H9 (cell line): ENCODE measurements around the gene ITGBL1. TPM values are rescaled to one million over a fixed set of nuclear protein-coding genes. Genes with fewer than 3 reads are reported as not detected.
A peak's percentile ranks its signal among the peaks of the same experiment; 100 is the strongest.

Experiments
- DNase-seq: peaks from one replicate; pipeline ENCODE4 v3.0.0-alpha.2; 2017
- H2AFZ ChIP-seq: one replicate; pipeline ENCODE4 v1.6.1; 2013; ENCODE audit warnings: mild to moderate bottlenecking, low read length, control low read depth, moderate library complexity
- H2AK5ac ChIP-seq: 2 replicates; pipeline ENCODE4 v1.6.1; 2013; ENCODE audit warnings: low read length, control low read depth, mixed read lengths; ENCODE audit not compliant: insufficient read length
- H2BK120ac ChIP-seq: one replicate; pipeline ENCODE4 v1.6.1; 2013; ENCODE audit warnings: low read depth, mild to moderate bottlenecking, low read length, control low read depth, inconsistent platforms; ENCODE audit not compliant: poor library complexity, severe bottlenecking
- H2BK12ac ChIP-seq: 2 replicates; pipeline ENCODE4 v1.6.1; 2013; ENCODE audit warnings: low read length, control low read depth, mixed read lengths, low read depth; ENCODE audit not compliant: insufficient read length
- H2BK15ac ChIP-seq: 2 replicates; pipeline ENCODE4 v1.6.1; 2013; ENCODE audit warnings: low read depth, low read length, control low read depth
- H2BK20ac ChIP-seq: one replicate; pipeline ENCODE4 v1.6.1; 2013; ENCODE audit warnings: low read depth, mild to moderate bottlenecking, low read length, control low read depth, inconsistent platforms; ENCODE audit not compliant: poor library complexity, severe bottlenecking
- H2BK5ac ChIP-seq: 2 replicates; pipeline ENCODE4 v1.6.1; 2013; ENCODE audit warnings: low read length, control low read depth, mixed read lengths; ENCODE audit not compliant: insufficient read length
- H3K14ac ChIP-seq: 2 replicates; pipeline ENCODE4 v1.6.1; 2013; ENCODE audit warnings: low read length, control low read depth; ENCODE audit not compliant: insufficient read depth
- H3K18ac ChIP-seq: 2 replicates; pipeline ENCODE4 v1.6.1; 2013; ENCODE audit warnings: low read depth, mild to moderate bottlenecking, mixed read lengths, low read length, control low read depth; ENCODE audit not compliant: insufficient read length
- H3K23ac ChIP-seq: 2 replicates; pipeline ENCODE4 v1.6.1; 2013; ENCODE audit warnings: low read length, control low read depth, mixed read lengths, low read depth; ENCODE audit not compliant: insufficient read length
- H3K23me2 ChIP-seq: 2 replicates; pipeline ENCODE4 v1.6.1; 2013; ENCODE audit warnings: low read depth, mild to moderate bottlenecking, mixed read lengths, low read length, control low read depth; ENCODE audit not compliant: insufficient read length, poor library complexity, severe bottlenecking
- H3K27ac ChIP-seq: 2 replicates; pipeline ENCODE4 v1.5.1; 2013; ENCODE audit warnings: low read length, control low read depth, mixed read lengths, low read depth; ENCODE audit not compliant: insufficient read length
- H3K27me3 ChIP-seq: 2 replicates; pipeline ENCODE4 v1.6.1; 2013; ENCODE audit warnings: low read length, control low read depth, inconsistent platforms; ENCODE audit not compliant: insufficient read depth
- H3K4ac ChIP-seq: 2 replicates; pipeline ENCODE4 v1.6.1; 2013; ENCODE audit warnings: low read depth, mild to moderate bottlenecking, control low read depth, inconsistent platforms, low read length, moderate library complexity
- H3K4me1 ChIP-seq: 2 replicates; pipeline ENCODE4 v1.6.1; 2013; ENCODE audit warnings: low read length, control low read depth, inconsistent platforms; ENCODE audit not compliant: insufficient read depth
- H3K4me2 ChIP-seq: 2 replicates; pipeline ENCODE4 v1.6.1; 2013; ENCODE audit warnings: low read length, control low read depth, mixed read lengths; ENCODE audit not compliant: insufficient read length, insufficient read depth
- H3K56ac ChIP-seq: 2 replicates; pipeline ENCODE4 v1.6.1; 2013; ENCODE audit warnings: low read depth, mild to moderate bottlenecking, mixed read lengths, low read length, control low read depth; ENCODE audit not compliant: insufficient read length
- H3K79me1 ChIP-seq: 2 replicates; pipeline ENCODE4 v1.6.1; 2013; ENCODE audit warnings: low read depth, mild to moderate bottlenecking, moderate library complexity, low read length, control low read depth, inconsistent platforms; ENCODE audit not compliant: insufficient read depth, poor library complexity, severe bottlenecking
- H3K79me2 ChIP-seq: 2 replicates; pipeline ENCODE4 v1.6.1; 2013; ENCODE audit warnings: low read length, control low read depth, inconsistent platforms; ENCODE audit not compliant: insufficient read depth
- H3K9ac ChIP-seq: 2 replicates; pipeline ENCODE4 v1.6.1; 2013; ENCODE audit warnings: low read length, control low read depth, mixed read lengths; ENCODE audit not compliant: insufficient read length; ENCODE audit errors: extremely low read depth
- H3K9me3 ChIP-seq: one replicate; pipeline ENCODE4 v1.6.1; 2013; ENCODE audit warnings: low read depth, low read length, inconsistent platforms; ENCODE audit not compliant: control insufficient read depth
- H3T11ph ChIP-seq: one replicate; pipeline ENCODE4 v1.6.1; 2013; ENCODE audit warnings: mild to moderate bottlenecking, low read length, control low read depth, inconsistent platforms
- H4K20me1 ChIP-seq: one replicate; pipeline ENCODE4 v1.6.1; 2013; ENCODE audit not compliant: control insufficient read depth, insufficient read length, insufficient read depth
- H4K5ac ChIP-seq: 2 replicates; pipeline ENCODE4 v1.6.1; 2013; ENCODE audit warnings: low read depth, mild to moderate bottlenecking, mixed read lengths, low read length, control low read depth; ENCODE audit not compliant: insufficient read length
- H4K8ac ChIP-seq: replicated peaks from 2 replicates; pipeline ENCODE4 v1.6.1; 2013; ENCODE audit warnings: low read length, control low read depth, mixed read lengths, low read depth; ENCODE audit not compliant: insufficient read length
- H4K91ac ChIP-seq: 2 replicates; pipeline ENCODE4 v1.6.1; 2013; ENCODE audit warnings: low read depth, mild to moderate bottlenecking, moderate library complexity, mixed read lengths, low read length, control low read depth; ENCODE audit not compliant: insufficient read length
- H3K27ac Mint-ChIP-seq, 3 experiments: 2 replicates in 2 of 3; 3 replicates in 1 of 3; pipeline ENCODE4 v1.8.0; 2020 to 2021; ENCODE audit warnings: mixed read lengths in 3 of 3, mild to moderate bottlenecking in 1 of 3, moderate library complexity in 1 of 3
- H3K27me3 Mint-ChIP-seq: 2 replicates; pipeline ENCODE4 v1.8.0; 2021; ENCODE audit warnings: low read depth, mild to moderate bottlenecking, moderate library complexity, mixed read lengths
- H3K36me3 Mint-ChIP-seq, 3 experiments: 2 replicates in 2 of 3; 3 replicates in 1 of 3; pipeline ENCODE4 v1.8.0; 2020 to 2021; ENCODE audit warnings: low read depth in 3 of 3, mixed read lengths in 3 of 3; ENCODE audit not compliant: insufficient read depth in 1 of 3
- H3K4me1 Mint-ChIP-seq, 2 experiments: 2 replicates each; pipeline ENCODE4 v1.8.0; 2020; ENCODE audit warnings: mixed read lengths in 2 of 2
- H3K4me3 Mint-ChIP-seq, 2 experiments: 2 replicates in 1 of 2; 3 replicates in 1 of 2; pipeline ENCODE4 v1.8.0; 2020 to 2021; ENCODE audit warnings: mild to moderate bottlenecking in 2 of 2, mixed read lengths in 2 of 2, moderate library complexity in 1 of 2
- H3K9me3 Mint-ChIP-seq, 2 experiments: 2 replicates in 1 of 2; 3 replicates in 1 of 2; pipeline ENCODE4 v1.8.0; 2020; ENCODE audit warnings: mild to moderate bottlenecking in 2 of 2, mixed read lengths in 2 of 2, moderate library complexity in 1 of 2
- CTCF ChIP-seq: fragments of 200-600 bp; sonication (generic); conservative IDR thresholded peaks from 3 replicates; pipeline ENCODE4 v1.8.0; 2021; ENCODE audit warnings: antibody characterized with exemption, mild to moderate bottlenecking
- WGBS: extraction: QIAGEN DNeasy Blood & Tissue Kit; methylation state at CpG from one replicate; pipeline ENCODE4 v1.1.7; 2013; ENCODE audit warnings: missing lambda C conversion rate, low lambda C conversion rate, mixed read lengths; ENCODE audit not compliant: insufficient read length; ENCODE audit errors: extremely low coverage; 5-methylcytosine and 5-hydroxymethylcytosine counted together
- total RNA-seq: library from RNA; stranded (reverse); gene quantifications from 2 replicates; pipeline ENCODE4 v1.2.1, GENCODE V29; 2021

The ITGBL1 gene
- total RNA-seq, 1 experiment from 2014 or later: not detected

GRCh38 chr13:101572456-101572855, 120.0 kb downstream of the ITGBL1 start:
- no peak overlapping the region for H4K91ac ChIP-seq
- no peak overlapping the region for H3K27ac ChIP-seq
- no peaks in the 10 kb centered on the region for H3K36me3 Mint-ChIP-seq
- WGBS: no CpG with 5 or more reads among the region's 5 CpGs
- no peak overlapping the region for H3T11ph ChIP-seq
- H2BK15ac ChIP-seq: no peak overlapping the region
- no peak overlapping the region for H2BK120ac ChIP-seq
- DNase-seq: no peak
- no peaks in the 10 kb centered on the region for H3K9me3 Mint-ChIP-seq
- H4K8ac ChIP-seq: no peak overlapping the region
- H2BK20ac ChIP-seq: no peak overlapping the region
- no peak overlapping the region for H3K56ac ChIP-seq
- H2BK12ac ChIP-seq: no peak overlapping the region
- H4K5ac ChIP-seq: no peak overlapping the region
- H3K9me3 ChIP-seq: no peaks in the 10 kb centered on the region
- no peaks in the 10 kb centered on the region for H3K4me1 ChIP-seq
- H3K27me3 Mint-ChIP-seq: no peaks in the 10 kb centered on the region
- H3K79me1 ChIP-seq: no peaks in the 10 kb centered on the region
- no peaks in the 10 kb centered on the region for H3K23me2 ChIP-seq
- H2AFZ ChIP-seq: no peak overlapping the region
- H3K79me2 ChIP-seq: no peaks in the 10 kb centered on the region
- H4K20me1 ChIP-seq: no peaks in the 10 kb centered on the region
- H3K27ac Mint-ChIP-seq: peak overlapping the region in 1 of 3 experiments; percentile 15; a peak in 1 of 7 replicates
- H3K14ac ChIP-seq: no peak overlapping the region
- no peak for TF ChIP-seq CTCF
- H3K23ac ChIP-seq: no peak overlapping the region
- peaks cover 5% of the 10 kb centered on the region in 2 experiments; a peak in 2 of 4 replicates for H3K4me1 Mint-ChIP-seq
- H3K18ac ChIP-seq: no peak overlapping the region
- no peak overlapping the region for H2AK5ac ChIP-seq
- no peaks in the 10 kb centered on the region for H3K27me3 ChIP-seq
- no peak overlapping the region for H3K9ac ChIP-seq
- no peak overlapping the region for H3K4ac ChIP-seq
- no peak overlapping the region for H2BK5ac ChIP-seq
- no peak overlapping the region for H3K4me3 Mint-ChIP-seq
- no peak overlapping the region for H3K4me2 ChIP-seq
